HG03575 (cell line): Measurements from ENCODE around the gene OR2T11.
"Not testable (repeated sequence)": the region's sequence is repeated elsewhere in the genome, so short reads cannot be mapped to it uniquely, and the experiment has no call there.

ENCODE experiments used
- ATAC-seq: cut with Tn5 transposase; IDR thresholded peaks from one replicate; pipeline ENCODE4 v1.9.1; 2021; ENCODE audit not compliant: unreplicated experiment, insufficient number of reproducible peaks, low FRiP score; ENCODE audit errors: extremely low read depth

Gene OR2T11, protein sequence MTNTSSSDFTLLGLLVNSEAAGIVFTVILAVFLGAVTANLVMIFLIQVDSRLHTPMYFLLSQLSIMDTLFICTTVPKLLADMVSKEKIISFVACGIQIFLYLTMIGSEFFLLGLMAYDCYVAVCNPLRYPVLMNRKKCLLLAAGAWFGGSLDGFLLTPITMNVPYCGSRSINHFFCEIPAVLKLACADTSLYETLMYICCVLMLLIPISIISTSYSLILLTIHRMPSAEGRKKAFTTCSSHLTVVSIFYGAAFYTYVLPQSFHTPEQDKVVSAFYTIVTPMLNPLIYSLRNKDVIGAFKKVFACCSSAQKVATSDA

DNA sequence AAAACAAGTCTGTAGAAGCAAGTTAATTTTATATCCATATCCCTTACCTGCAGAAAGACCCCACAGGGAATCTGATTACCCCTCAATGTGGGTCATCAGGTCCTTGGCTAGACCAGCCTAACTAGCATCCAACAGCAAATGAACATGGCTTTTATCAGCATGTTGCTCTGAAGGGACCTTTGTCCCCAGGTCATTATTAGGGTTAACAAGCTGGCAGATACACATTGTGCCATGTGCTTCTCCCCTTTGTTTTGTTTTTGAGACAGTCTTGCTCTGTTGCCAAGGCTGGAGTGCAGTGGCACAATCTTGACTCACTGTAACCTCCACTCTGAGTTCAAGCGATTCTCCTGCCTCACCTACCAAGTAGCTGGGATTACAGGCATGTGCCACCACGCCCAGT lies at the start of gene OR2T11:
Gene OR2T11, minus strand, starts transcription at position 101 of the 400 bp plus-strand sequence. CDS start 7,963 bp downstream, outside the sequence.
- ATAC-seq, result not testable (repeated sequence)

GRCh38 chr1:248681651-248682050 lies 46.8 kb upstream of the OR2T11 start:
- ATAC-seq, result no peak

GRCh38 chr1:248670003-248670402 lies 35.1 kb upstream of the OR2T11 start:
- ATAC-seq, result no peak

DNA sequence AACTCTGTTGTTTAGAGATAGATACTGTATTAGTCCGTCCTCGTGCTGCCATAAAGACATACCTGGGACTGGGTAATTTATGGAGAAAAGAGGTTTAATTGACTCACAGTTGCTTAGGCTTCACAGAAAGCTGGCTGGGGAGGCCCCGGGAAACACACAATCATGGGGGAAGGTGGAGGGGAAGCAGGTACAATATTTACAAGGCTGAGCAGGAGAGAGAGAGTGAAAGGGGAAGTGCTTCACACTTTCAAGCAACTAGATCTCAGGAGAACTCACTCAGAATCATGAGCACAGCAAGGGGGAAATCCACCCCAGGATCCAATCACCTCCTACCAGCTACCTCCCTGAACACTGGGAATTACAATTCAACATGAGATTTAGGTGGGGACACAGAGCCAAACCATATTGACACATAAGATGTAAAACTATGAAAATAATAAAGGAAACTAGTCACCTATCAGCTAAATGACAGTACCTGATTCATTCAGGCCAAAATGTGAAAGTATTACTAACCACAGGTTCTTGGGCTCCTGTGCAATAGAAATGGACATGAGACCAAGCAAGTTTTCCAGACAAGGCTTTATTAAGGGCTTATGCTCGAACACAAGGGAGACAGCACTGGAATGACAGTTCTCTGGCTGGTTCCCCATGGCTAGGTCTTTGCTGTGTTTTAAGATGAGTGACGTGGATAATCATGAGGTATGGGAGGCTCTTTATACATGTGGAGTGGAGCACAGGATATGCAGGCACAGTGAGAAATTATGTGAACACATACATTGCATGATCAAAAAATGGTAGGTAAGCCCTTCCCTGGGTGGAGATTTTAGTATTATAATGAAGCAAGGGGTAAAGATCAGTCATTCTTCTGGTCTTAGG lies 28.8 kb upstream of the OR2T11 start:
- ATAC-seq, result peak; percentile 89

DNA sequence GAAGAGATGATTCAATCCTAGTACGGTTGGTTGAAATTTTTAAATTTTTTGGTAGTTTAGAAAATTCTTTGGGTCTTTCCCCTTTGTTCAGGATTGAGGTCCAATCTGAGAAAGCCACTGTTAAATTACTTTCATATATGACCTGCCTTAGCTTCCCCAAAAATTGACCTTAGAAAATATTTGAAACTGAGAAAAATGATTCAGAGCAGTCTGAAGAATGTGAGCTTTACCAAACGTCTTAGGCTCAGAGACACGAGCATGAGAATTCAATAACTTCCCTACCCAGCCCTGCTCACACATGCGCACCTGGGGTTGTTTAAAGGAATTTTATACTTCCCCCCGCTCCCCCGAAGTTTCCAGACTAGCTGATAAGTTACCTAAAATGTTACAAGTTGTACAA lies 21.9 kb upstream of the OR2T11 start:
- ATAC-seq, result not testable (repeated sequence)

DNA sequence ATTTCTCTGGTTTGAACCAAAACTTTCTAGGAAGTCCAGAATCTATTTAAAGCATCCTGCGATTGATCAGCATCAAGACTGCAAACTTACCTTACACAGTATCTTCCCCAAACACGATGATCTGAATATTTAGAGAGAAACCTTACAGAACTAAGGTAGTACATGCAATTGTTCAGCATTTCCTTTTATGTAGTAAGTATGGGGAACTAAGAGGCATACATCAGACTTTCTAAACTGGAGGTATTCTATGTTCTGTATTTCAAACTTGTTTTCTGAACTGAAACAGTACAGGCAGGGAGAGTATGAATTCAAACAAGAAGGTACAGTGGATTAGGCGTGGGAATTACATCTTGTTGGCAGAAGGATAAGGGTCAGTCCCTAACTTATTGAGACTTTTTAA lies 20.5 kb upstream of the OR2T11 start, which contains the start of gene OR2T27:
Gene OR2T27, minus strand, starts transcription at position 175 of the 400 bp plus-strand sequence. CDS start 4,644 bp downstream, outside the sequence.
- not testable (repeated sequence) for ATAC-seq

GRCh38 chr1:248648770-248649536 lies 14.1 kb upstream of the OR2T11 start:
- not testable (repeated sequence) for ATAC-seq

GRCh38 chr1:248645178-248645577 lies 10.3 kb upstream of the OR2T11 start, which contains the start of gene OR2T35:
Gene OR2T35 (minus strand): TSS chr1:248645278. CDS start chr1:248639258, 6,020 bp downstream.
- not testable (repeated sequence) for ATAC-seq

DNA sequence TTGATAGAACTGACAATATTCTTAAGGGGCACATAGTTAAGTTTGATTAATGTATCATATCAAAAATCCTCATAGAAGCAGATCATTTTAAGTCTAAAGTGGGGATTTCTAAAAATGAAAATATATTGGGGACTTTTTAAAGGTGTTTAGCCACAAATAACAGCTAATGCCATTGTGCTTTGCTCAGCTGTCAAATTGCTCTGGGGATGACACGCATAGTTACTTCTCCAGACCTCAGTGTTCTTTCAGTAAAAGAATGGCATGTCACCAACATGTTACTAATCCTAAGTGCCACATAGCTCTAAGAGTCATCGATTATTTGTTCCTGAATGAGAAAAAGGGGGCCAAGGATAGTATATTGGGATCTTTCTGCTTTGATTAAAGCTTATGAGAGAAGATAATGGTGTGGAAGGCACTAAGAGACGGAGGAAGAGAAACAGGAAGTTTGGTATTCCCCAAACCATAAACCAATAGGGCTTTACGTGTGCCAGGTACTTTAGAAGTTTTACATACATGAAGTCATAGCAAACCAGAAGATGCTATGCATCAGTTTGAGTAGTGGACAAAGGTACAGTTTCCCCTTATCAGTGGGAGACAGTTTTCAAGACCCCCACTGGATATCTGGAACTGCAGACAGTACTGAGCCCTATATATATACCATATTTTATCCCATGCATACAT lies 8.2 kb upstream of the OR2T11 start:
- ATAC-seq, result peak; percentile 66

GRCh38 chr1:248641583-248641982 lies 6.7 kb upstream of the OR2T11 start:
- not testable (repeated sequence) for ATAC-seq

- ATAC-seq, result not testable (repeated sequence)
Observed at GRCh38 chr1:248640906-248641305, 6.0 kb upstream of the OR2T11 start.

DNA sequence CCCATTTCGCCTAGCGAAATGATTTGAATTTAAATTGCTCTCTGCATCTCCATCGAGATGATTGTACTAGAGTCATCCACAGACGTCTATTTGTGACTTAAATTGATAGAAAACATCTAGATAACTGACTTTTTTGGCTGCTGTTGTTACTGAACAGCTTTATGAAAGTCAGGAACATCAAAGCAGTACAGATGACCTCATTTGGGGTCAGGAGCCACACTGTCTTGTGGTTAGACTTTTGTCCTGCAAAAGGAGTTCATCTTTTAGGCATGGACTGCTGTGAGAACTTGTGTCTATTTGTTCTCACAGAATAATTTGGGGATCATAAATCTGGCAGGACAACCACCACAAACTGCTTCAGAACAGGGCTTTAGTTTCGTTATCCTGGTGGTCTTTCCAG lies 4.8 kb upstream of the OR2T11 start:
- ATAC-seq, result not testable (repeated sequence)

- not testable (repeated sequence) for ATAC-seq
Observed at GRCh38 chr1:248636612-248637011, 1.7 kb upstream of the OR2T11 start.

- ATAC-seq, result no peak
Observed at GRCh38 chr1:248631354-248632008, 3.4 kb downstream of the OR2T11 start.

DNA sequence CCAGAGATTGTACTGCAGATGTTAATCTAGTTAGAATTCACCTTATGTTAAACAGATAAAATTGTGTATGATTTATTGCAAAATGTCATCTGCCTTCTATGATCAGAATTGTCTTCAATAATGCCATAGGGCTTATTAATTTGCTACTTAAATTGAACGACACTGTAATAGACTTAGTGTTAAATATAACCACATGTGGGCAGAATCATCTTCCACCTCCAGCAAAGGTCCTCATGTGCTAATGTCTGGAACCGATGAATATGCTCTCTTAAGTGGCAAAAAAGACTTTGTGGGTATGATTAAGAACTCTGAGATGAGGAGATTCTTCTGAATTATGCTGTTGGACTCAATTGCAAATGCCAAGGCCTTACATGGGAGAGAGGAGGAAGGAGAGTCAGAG lies 4.3 kb downstream of the OR2T11 start:
- ATAC-seq, result no peak

DNA sequence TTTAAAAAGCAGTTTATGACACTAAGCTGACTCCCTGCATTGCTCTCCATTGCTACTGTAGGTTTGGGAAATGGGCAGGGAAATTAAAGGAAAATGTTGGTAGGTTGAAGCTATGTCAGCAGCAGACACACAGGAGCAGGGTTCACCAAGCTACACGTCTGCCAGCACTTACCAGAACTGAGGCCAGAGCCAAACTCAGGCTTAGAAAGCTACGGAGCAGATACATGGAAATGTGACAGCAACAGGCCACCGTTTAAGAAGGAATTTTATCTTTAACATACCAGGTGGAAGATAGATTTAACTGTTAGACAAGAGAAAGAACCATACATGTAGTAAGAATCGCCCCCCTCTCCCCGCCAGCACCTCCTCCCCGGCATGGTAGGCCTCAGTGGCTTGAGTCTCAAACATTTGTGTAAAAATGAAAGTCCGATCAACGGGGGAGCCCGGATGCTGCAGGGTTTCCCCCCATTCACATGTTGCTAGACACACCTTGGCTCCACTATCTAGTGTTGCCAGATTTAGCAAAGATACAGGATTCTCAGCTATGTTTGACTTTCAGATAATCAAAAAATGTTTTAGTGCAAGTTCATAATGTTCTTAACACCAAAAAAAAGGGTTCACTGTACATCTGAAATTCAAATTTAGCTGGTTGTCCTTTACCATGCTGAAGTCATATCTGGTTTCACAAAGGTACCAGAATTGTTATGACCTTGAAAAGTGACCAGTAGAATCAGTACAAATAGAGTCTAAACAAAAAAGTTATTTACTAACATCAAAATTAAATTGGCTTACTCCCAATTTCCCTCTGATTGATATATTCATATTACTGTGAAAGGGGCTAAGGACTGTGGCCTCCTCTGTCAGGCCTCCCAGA lies 6.7 kb downstream of the OR2T11 start:
- peak; percentile 77 for ATAC-seq

GRCh38 chr1:248625971-248626370 lies 8.9 kb downstream of the OR2T11 start:
- no peak for ATAC-seq
